ENCODE data around the gene GNB5.

GRCh38 chr15:52238149-52238548 is 47.0 kb upstream of the GNB5 start:
- TF ChIP-seq, protein P1, sequence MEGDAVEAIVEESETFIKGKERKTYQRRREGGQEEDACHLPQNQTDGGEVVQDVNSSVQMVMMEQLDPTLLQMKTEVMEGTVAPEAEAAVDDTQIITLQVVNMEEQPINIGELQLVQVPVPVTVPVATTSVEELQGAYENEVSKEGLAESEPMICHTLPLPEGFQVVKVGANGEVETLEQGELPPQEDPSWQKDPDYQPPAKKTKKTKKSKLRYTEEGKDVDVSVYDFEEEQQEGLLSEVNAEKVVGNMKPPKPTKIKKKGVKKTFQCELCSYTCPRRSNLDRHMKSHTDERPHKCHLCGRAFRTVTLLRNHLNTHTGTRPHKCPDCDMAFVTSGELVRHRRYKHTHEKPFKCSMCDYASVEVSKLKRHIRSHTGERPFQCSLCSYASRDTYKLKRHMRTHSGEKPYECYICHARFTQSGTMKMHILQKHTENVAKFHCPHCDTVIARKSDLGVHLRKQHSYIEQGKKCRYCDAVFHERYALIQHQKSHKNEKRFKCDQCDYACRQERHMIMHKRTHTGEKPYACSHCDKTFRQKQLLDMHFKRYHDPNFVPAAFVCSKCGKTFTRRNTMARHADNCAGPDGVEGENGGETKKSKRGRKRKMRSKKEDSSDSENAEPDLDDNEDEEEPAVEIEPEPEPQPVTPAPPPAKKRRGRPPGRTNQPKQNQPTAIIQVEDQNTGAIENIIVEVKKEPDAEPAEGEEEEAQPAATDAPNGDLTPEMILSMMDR (IDR thresholded peaks at IDR 0.05): no peak
- no peak for TF ChIP-seq POLR2A (IDR thresholded peaks at IDR 0.05)
